GM19463 (cell line): ENCODE data around the gene POU4F2.

ENCODE experiments used
- ATAC-seq: cut with Tn5 transposase; IDR thresholded peaks from one replicate; pipeline ENCODE4 v1.9.1; 2021; ENCODE audit warnings: mild to moderate bottlenecking, moderate library complexity; ENCODE audit not compliant: unreplicated experiment

The POU4F2 gene

GRCh38 chr4:146638786-146639505 is at the start of gene POU4F2:
POU4F2 (plus strand) TSS chr4:146638893; CDS start chr4:146639141, 248 bp downstream.
- ATAC-seq, result no peak

GRCh38 chr4:146590801-146591200 is 47.9 kb upstream of the POU4F2 start:
- ATAC-seq, result no peak

DNA sequence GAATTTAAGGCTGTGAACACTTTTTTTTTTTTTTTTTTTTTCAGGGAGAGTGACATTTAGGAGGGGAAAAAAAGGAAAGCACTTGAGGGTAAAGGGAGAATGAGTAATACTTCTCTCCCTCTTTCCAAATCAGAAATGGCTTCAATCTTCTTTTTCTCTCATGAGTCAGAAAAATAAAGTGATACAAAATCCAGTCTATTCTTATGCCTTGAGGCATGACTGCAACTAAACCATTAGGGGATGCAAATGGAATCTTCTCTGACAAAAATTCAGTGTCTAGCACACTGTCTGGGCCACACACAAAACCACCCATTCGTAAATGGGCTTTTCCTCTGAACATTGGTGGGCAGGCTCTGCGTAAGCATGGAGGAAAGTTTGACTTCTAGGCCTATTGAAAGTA is 46.7 kb upstream of the POU4F2 start:
- no peak for ATAC-seq

DNA sequence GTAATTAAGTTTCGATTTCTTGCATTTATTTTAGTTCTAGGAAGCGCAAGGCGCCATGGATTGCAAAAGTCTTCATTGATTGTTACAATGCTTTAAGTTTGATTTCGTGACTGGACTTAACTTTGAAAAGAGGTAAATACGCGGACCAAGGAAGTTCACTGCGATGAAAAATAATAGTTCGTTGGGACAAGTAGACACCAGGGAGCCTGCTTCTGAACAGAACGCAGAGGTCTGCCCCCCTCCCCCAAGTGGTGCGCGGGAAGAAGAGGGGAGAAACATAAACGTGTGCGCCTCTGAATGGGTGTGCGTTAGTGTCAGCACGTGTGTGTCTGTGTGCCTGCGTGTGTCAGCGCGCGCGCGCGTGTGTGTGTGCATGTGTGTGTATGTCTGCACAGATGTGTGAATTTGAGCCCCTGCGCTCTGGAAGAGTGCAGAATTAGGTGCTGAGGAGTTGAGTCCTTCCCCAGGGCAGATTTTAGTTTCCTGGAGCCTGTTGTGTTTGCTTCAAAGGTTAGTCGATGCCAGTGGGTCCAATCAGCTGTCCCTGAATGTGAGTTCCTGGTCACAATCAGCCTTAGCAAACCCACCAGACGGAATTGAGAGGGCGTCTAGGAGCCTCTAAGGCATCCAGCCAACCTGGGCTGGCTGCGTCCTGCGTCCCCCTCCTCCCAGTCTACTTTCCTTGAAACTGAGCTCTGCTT is 5.8 kb upstream of the POU4F2 start:
- no peak for ATAC-seq

GRCh38 chr4:146633471-146633800 is 5.3 kb upstream of the POU4F2 start:
- no peak for ATAC-seq

- ATAC-seq, result no peak
Measured at GRCh38 chr4:146634825-146635224, 3.9 kb upstream of the POU4F2 start.

DNA sequence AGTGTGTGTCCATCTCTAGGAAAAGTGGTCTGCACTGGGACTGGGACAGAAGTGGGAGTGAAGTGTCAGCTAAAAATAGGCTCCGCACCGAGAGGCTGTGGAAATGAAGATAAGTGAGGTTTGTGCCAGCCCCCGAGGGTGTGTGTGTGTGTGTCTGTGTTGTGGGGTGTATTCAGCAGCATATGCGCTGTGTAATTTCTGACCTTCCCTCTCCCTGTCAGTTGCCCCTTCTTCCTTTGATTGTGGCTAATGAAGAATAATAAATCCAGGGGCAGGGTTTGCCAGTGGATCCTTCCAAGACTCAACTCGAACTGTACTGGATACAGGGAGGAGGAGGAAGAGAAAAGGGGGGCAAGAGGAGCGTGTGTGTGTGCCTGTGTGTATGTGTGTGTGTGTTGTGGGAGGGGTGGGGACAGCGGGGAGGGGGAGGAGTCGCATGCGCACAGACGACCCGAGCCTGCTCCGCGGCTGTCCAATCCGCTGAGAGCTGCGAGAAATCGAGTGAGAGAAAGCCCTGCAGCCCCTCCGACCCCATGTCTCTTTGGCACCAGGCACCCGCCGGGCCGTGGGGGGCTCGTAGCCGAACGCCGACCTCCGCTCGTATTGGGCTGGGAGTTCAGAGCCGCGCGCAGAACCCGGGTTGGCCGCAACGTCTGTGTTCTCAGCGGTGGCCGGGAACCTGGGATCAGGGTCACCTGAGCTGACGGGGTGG is 916 bp upstream of the POU4F2 start:
- no peak for ATAC-seq

DNA sequence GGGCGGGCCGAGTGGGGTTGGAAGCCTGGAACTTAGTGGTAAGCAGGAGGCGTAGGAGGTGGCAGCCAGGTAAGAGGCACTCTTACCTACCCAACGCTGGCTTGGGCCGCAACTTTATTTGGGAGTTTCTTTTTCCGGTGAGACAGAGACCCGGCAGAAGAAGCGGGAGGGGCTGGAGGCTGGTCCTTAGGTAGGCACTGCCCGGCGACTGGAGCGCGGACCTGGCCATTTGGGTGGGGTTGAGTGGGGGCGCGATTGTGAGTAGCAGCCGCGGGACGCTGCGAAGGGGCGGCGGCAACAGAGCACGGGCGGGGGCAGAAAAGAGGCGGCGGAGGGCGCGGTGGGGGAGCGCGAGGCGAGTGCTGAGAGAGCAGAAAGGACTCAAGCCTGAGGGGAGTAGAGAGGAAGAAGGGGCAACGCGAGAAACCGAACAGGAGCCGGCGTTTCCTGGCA is 334 bp upstream of the POU4F2 start:
- ATAC-seq, result no peak

DNA sequence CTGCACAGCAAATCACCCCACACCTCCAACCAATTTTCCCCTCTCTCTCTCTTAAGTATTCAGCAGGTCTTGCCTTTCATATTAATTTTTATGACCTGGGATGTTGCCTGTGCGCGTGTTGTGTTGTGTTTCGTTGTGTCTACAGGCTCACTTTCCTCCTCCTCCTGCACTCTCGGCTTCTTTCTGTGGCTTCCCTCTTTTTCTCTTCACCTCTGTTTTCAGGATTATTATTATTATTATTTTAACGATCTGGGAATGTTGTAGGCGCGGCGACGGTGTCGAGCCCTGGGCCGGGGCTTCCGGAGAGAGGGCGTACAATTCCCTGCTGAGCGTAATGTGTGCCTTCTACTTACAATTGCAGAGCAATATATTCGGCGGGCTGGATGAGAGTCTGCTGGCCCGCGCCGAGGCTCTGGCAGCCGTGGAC is 826 bp downstream of the POU4F2 start:
- ATAC-seq, result no peak

DNA sequence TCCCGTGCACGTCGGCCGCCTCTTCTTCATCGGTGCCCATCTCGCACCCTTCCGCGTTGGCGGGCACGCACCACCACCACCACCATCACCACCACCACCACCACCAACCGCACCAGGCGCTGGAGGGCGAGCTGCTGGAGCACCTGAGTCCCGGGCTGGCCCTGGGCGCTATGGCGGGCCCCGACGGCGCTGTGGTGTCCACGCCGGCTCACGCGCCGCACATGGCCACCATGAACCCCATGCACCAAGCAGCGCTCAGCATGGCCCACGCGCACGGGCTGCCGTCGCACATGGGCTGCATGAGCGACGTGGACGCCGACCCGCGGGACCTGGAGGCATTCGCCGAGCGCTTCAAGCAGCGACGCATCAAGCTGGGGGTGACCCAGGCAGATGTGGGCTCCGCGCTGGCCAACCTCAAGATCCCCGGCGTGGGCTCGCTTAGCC is 1.4 kb downstream of the POU4F2 start:
- ATAC-seq, result no peak

- no peak for ATAC-seq
Measured at GRCh38 chr4:146640465-146641061, 1.9 kb downstream of the POU4F2 start.

- no peak for ATAC-seq
Measured at GRCh38 chr4:146641762-146642161, 3.1 kb downstream of the POU4F2 start.

DNA sequence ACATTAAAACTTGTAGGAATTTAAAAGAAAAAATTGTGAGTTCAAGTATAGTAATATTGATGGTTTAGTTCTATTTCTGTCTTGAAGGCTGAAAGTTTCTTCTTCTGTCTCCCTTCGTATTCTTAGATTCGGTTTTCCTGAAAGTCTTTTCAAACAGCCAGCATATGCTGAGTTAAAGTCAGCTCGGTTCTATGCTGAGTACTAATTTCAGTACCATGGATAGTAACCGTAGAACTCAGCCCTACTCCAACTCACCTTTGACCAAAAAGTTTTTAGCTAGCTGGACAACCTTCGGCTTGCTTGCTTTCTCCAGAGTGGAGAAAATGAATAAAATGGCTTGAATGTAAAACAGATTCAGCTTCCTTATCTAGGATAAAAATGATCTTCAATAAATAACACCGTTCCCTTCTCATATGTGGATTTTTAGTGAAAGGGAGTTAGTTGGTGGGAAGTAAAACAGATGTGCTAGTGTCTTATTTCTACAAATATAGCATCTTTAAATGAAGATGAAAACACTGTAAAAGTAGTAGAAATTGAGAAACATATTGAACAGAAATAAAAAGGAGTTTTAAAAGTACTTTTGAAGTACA is 5.2 kb downstream of the POU4F2 start:
- no peak for ATAC-seq

DNA sequence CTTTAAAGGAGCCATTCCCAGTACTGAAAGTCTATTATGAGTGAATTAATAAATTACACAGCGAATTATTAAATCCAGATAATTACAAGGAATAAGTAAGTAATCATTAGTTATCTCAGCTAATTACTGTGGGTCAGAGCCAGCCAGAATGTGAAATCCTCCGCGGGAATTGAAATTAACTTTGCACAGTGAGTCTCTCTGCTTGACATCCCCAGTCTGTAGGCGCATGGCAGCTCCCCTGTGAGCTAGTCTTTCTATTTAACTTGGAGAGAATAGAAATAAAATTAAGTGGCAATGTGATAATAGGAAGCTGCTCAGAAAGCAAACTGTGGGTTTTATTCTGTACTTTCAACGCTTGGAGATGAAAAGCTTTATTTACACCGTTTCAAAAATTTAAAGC is 7.2 kb downstream of the POU4F2 start:
- no peak for ATAC-seq

DNA sequence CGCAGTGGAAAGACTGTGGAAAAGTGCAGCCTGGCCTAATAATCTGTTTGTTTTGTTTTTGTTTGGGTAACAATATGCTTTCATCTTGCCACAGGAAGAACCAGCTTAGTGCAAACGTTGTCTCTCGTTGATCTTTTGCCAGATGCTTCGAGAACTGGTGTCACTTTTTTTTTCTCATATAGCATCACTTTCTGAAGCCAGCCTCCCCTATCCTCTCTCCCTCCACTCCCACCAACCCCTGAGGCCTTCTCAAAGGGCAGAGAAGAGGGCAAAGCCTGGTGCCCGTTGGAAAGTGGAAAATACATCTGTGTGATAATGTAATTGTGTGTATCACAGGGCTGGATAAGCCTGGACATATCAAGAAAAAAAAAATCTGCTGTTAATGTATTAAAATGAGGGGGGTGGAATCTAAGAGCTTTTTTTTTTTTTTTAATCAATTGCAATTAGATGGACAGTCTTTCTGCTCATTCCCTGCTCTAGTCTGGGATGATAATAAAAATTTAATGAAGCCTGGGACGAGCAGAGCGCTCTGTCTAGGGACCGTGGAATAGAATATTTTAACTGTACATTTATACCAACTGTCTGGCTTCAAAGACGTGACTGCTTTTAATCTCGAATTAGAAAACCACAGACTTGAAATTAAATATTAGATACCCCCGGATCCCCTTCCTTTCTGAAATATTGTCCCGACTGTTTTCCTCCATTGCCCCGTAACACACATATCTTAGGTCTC is 8.1 kb downstream of the POU4F2 start:
- ATAC-seq, result no peak

- ATAC-seq, result no peak
Measured at GRCh38 chr4:146647615-146648460, 9.1 kb downstream of the POU4F2 start.

GRCh38 chr4:146648461-146648783 is 9.7 kb downstream of the POU4F2 start:
- no peak for ATAC-seq

GRCh38 chr4:146649232-146649631 is 10.5 kb downstream of the POU4F2 start:
- no peak for ATAC-seq

DNA sequence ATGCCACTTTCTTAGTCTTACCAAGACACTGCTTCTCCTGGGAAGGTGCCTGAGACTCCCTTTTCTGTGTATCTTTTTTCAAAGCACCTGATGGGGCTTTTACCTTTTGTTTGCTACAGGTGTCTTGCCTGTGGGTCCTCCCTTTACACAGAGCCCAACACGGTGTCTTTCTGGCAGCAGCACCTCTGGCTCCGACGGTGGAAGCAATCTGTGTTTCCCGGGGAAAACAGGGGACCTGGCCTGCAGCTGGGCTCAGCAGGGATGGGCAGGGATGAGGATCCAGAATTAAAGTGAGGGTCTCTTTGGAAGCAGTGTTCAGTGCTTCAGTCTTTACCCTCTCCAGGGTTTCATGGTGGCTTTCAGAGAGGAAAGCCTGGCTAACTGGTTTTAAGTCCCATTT is 11.3 kb downstream of the POU4F2 start:
- ATAC-seq, result no peak
